GM18868 (cell line): Measurements from ENCODE around the gene MVB12A.

Experiments
- ATAC-seq: cut with Tn5 transposase; IDR thresholded peaks from one replicate; pipeline ENCODE4 v1.9.1; 2021; ENCODE audit warnings: mild to moderate bottlenecking, moderate library complexity; ENCODE audit not compliant: unreplicated experiment

MVB12A gene

GRCh38 chr19:17404621-17405249 is 15.1 kb upstream of the MVB12A start:
- peak; percentile 20 for ATAC-seq

DNA sequence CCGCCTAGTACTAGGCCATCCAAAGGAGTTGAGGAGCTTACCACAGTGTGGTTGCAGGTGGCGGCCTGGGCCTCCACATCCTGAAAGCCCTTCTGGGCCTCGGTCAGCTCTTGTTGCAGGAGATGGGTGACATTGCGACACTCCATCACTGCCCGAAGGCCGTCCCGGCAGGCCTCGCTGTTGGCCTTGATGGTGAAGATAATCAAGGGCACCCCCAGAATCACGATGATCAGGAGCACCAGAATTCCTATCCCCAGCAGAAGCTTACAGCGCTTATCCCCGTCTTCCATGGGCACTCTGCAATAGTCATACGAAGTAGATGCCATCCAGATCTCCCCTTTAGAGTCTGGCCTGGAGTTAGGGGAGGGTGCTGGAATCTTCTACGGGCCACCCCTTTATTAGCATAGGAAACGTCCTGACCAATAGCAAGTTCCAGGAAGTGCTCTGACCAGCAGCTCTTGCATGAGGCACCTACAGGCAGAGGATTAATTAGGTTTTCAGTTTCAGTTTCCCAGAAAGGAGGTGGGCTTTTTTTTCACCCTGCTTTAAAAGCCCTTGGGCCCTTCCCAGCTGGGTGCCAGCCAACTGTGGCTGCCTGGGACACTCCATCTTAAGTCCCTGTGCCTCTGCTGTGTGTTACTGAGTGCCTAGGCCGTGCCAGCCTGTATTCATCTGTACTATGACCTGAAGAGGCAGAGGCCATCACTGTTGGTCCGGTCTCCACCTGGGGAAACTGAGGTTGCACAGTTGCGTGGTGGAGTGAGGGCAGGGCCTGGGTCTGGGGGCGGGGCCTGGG is 14.4 kb upstream of the MVB12A start, which contains the start of gene BST2:
Gene BST2, minus strand, starts transcription at position 381 of the 796 bp plus-strand sequence. Its CDS starts 55 bp downstream, at position 326.
- peak; percentile 83 for ATAC-seq

GRCh38 chr19:17406046-17406886 is 13.6 kb upstream of the MVB12A start:
- ATAC-seq: peak; percentile 19

- no peak for ATAC-seq
Observed at GRCh38 chr19:17406887-17407196, 13.0 kb upstream of the MVB12A start.

GRCh38 chr19:17409990-17410389 is 9.9 kb upstream of the MVB12A start:
- ATAC-seq: no peak

DNA sequence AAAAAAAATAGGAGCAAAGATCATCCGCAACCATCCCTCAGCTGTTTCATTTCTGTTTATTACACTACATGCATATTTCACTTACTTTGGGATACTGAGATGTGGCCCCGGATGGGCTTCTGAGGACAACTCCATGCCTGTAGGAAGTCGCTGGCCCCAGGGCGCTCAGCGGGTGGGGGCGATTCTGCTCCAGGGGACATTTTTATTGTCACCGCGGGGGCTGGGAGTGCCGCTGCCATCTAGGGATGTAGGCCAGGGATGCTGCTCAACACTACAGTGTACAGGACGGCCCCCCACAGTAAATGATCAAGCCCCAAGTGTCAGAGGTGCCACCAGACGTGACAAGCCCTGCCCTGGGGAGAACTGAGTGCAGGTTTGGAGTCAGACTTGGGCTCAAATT is 8.0 kb upstream of the MVB12A start:
- no peak for ATAC-seq

DNA sequence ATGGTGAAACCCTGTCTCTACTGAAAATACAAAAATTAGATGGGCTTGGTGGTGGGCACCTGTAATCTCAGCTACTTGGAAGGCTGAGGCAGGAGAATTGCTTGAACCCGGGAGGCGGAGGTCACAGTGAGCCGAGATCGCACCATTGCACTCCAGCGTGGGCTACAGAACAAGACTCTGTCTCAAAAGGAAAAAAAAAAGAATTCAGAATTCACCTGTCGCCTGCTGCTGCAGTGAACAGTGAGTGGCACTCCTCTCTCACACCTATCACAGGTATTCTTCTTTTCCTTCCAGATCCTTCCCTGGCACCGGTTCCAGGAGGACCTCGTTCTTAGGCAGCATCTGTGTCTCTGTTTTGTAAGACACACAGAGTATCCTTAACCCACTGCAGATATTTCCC is 5.8 kb upstream of the MVB12A start:
- no peak for ATAC-seq

DNA sequence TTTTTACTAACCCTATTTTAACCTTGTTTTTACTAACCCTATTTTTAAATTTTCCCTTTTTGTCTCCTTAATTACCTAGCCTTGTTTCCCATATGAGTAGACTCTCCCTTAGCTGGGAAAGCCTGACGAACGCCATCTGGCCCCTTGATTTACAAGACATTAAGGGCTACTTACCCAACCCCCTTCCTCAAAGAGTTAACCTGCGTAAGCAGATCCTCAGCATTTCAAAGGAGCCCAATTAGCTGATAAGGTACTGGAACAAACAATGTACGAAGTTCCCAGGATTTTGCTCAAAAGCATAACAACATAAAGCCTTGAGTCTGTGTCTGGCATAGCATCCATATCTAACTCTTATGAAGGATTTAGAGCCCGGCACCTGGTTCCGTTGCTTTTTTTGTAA is 4.7 kb upstream of the MVB12A start:
- no peak for ATAC-seq

DNA sequence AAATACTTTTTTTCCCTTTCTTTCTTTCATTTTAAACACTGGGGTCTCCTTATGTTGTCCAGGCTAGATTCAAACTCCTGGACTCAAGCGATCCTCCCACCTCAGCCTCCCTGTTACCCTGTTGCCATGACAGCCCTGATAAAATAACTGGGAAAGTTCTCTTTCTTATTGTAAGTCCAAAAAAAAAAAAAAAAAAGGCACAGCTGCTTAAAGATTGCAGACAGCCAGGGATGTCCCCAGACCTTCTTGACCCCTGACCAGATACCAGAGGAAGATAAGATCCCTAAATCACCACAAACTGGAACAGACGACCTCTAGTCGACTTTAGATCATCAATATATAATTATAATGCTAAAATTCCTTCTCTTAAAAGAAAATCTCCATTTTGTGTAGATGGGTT is 1.1 kb upstream of the MVB12A start:
- ATAC-seq: no peak

GRCh38 chr19:17419154-17419620 is 660 bp upstream of the MVB12A start:
- ATAC-seq: no peak

DNA sequence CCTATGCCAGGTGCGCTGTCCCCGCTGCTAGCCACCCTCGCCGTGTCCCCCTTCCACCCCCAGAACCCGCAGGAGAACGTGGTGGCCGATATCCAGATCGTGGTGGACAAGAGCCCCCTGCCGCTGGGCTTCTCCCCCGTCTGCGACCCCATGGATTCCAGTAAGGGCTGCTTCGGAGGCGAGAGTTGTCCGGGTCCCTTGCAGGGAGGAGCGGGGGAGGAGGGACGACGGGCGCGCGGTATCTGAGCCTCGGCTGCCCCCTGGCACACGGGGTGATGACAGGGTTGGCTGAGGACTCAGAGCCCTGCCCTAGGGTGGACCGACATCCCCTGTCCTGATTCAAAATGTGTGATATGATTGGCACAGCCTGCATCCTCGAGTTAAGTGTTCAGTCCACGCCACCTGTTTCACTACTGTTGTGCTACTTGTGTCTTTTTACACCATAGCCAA is 653 bp downstream of the MVB12A start:
- ATAC-seq: no peak

DNA sequence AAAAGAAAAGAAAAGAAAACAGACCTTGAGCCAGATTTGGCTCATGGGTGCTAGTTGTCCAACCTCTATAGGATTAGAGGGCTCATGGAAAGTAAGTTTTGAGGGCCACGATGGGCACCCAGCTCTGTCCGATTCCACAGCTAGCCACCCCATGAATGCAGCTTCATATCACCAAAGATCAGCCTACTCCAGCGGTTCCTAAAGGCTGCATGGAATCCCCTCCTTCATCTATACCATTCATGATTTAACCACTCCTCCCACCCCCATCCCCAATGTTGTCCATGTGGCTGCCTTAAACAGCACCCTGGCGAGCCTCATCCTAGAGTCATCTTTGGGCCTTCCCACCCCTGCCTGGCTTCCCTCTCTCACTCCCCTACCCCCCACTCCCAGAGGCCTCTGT is 2.1 kb downstream of the MVB12A start:
- ATAC-seq: no peak

- no peak for ATAC-seq
Observed at GRCh38 chr19:17423429-17424208, 3.8 kb downstream of the MVB12A start.

GRCh38 chr19:17424743-17425365 is 5.0 kb downstream of the MVB12A start:
- no peak for ATAC-seq

DNA sequence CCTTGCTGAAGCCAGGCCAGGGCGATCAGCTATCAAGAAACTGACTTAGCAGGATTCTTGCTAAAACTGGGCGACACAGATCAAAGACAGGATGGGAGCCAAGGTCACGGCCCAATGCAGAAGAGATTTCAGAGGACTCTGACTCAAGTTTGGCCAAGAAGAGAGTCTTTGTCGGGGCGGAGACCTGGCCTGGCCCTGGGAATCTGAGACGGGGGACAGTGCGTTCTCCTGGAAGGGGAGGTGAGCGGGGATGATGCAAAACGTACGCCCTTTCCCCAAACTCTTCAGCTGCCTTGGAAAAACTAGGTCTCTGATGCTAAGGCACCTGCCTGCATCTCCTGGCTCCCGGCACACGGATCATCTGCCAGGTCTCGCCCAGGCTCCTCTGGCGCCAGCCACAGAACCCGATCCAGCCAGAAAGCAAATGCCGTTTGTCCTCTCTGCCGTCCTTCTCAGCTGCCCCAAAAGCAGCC is 9.8 kb downstream of the MVB12A start:
- no peak for ATAC-seq

DNA sequence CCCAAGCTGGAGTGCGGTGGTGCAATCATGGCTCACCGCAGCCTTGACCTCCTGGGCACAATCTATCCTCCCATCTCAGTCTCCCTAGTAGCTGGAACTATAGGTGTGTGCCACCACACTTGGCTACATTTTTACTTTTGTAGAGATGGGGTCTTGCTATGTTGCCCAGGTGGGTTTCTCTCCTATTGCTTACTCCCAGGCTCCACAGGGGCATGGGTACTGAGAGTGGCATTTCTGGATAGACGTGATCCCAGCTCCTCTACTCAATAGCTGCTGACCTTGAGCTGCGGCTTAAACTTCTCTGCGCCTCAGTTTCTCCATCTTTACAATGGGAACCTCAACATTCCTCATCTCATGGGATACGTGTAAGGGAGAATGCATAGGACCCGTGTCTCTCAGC is 11.6 kb downstream of the MVB12A start:
- no peak for ATAC-seq

DNA sequence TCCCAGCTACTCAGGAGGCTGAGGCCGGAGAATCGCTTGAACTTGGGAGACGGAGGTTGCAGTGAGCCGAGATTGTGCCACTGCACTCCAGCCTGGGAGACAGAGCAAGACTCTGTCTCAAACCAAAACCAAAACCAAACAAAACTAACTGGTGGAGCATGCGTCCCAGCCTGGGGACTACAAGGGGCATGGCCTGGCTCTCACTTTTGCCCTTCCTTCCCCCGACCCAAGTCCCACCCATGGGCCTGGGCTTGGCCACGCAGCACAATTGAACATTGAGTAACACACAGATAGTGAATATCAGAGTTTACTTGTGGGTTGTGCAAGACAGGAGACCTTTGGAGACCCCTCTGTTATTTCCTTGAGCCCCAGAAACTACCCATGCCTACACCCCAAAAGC is 15.4 kb downstream of the MVB12A start:
- ATAC-seq: no peak

GRCh38 chr19:17436094-17436873 is 16.4 kb downstream of the MVB12A start:
- ATAC-seq: no peak

DNA sequence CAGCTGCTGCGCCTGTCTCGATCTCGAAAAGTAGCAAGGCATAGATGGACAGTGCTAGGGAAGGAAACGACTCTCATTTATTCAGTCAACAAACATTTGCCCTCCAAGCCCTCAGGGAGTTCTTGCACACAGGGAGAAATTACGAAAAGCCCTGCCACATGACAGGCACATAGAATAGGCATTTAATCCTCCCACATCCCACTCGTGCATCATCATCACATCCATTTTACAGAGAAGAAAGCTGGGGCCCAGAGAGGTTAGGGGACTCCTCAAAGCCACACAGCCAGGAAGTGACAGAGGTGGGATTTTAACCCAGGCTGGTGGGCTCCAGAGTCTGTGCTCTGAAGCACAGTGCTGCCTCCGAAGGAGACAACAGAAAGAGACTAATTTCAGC is 17.0 kb downstream of the MVB12A start:
- no peak for ATAC-seq
